ENCODE data around the gene TLE6. TPM values are rescaled to one million over a fixed set of nuclear protein-coding genes. Genes with fewer than 3 reads are reported as not detected.

TLE6 gene
- total RNA-seq, 6 donors from 2014 or later, result 4.1 to 49.2 (median 5.4) TPM

GRCh38 chr19:3012621-3013262 lies 35.4 kb downstream of the TLE6 start:
- TF ChIP-seq EP300 (IDR thresholded peaks at IDR 0.05) (no peak), POLR2A (IDR thresholded peaks at IDR 0.05) (no peak), POLR2AphosphoS5 (IDR thresholded peaks at IDR 0.05) (no peak)
- TF ChIP-seq, protein P1, sequence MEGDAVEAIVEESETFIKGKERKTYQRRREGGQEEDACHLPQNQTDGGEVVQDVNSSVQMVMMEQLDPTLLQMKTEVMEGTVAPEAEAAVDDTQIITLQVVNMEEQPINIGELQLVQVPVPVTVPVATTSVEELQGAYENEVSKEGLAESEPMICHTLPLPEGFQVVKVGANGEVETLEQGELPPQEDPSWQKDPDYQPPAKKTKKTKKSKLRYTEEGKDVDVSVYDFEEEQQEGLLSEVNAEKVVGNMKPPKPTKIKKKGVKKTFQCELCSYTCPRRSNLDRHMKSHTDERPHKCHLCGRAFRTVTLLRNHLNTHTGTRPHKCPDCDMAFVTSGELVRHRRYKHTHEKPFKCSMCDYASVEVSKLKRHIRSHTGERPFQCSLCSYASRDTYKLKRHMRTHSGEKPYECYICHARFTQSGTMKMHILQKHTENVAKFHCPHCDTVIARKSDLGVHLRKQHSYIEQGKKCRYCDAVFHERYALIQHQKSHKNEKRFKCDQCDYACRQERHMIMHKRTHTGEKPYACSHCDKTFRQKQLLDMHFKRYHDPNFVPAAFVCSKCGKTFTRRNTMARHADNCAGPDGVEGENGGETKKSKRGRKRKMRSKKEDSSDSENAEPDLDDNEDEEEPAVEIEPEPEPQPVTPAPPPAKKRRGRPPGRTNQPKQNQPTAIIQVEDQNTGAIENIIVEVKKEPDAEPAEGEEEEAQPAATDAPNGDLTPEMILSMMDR (IDR thresholded peaks at IDR 0.05), result no peak
- no peak for ATAC-seq (ENCODE audit: low FRiP score in 2 of 2)
- Histone ChIP-seq H3K4me3 (no peak overlapping the region), H3K4me1 (no peaks in the 10 kb centered on the region), H3K9me3 (no peaks in the 10 kb centered on the region), H3K36me3 (peaks cover 0 to 88% (median 42%) of the 10 kb centered on the region in 4 donors), H3K27me3 (no peaks in the 10 kb centered on the region), H3K27ac (no peak overlapping the region)
- DNase-seq, result no peak
- 79% methylated on average over 16 of the region's 16 CpGs for WGBS, 2 donors

- ATAC-seq (ENCODE audit: low FRiP score in 2 of 2) (no peak), DNase-seq (no peak)
- WGBS, 2 donors, result 86 to 91% methylated on average over 7 of the region's 7 CpGs
- Histone ChIP-seq H3K4me1 (no peaks in the 10 kb centered on the region), H3K9me3 (no peaks in the 10 kb centered on the region), H3K27ac (no peak overlapping the region), H3K27me3 (no peaks in the 10 kb centered on the region), H3K4me3 (no peak overlapping the region), H3K36me3 (peaks cover 0 to 83% (median 40%) of the 10 kb centered on the region in 4 donors)
- TF ChIP-seq POLR2AphosphoS5 (IDR thresholded peaks at IDR 0.05) (no peak), EP300 (IDR thresholded peaks at IDR 0.05) (no peak), POLR2A (IDR thresholded peaks at IDR 0.05) (no peak)
- TF ChIP-seq, protein P1 (IDR thresholded peaks at IDR 0.05), result no peak
Observed at GRCh38 chr19:3013263-3013725, 35.9 kb downstream of the TLE6 start.

DNA sequence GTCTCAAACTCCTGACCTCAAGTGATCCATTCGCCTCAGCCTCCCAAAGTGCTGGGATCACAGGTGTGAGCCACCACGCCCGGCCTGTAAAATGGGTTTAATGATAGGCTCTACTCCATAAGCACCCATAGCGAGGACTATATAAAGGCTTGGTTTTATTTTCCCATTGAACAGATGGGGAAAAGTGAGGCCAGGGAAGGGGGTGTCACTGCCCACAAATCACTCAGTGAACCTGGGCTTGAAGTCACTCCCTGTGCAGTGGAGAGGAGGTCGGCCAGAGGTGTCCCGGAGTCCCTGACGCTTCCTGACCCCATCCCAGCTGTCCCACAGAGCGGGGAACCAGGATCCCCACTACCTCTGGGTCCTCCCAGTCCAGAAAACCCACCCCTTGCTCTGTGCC lies 36.8 kb downstream of the TLE6 start:
- Histone ChIP-seq H3K27me3 (no peaks in the 10 kb centered on the region), H3K4me1 (no peaks in the 10 kb centered on the region), H3K27ac (no peak overlapping the region), H3K9me3 (no peaks in the 10 kb centered on the region), H3K4me3 (no peak overlapping the region), H3K36me3 (peaks cover 0 to 79% (median 36%) of the 10 kb centered on the region in 4 donors)
- 92 to 93% methylated on average over 8 of the region's 8 CpGs for WGBS, 2 donors
- no peak for ATAC-seq (ENCODE audit: low FRiP score in 2 of 2)
- DNase-seq, result no peak
- TF ChIP-seq, protein P1 (IDR thresholded peaks at IDR 0.05), result no peak

DNA sequence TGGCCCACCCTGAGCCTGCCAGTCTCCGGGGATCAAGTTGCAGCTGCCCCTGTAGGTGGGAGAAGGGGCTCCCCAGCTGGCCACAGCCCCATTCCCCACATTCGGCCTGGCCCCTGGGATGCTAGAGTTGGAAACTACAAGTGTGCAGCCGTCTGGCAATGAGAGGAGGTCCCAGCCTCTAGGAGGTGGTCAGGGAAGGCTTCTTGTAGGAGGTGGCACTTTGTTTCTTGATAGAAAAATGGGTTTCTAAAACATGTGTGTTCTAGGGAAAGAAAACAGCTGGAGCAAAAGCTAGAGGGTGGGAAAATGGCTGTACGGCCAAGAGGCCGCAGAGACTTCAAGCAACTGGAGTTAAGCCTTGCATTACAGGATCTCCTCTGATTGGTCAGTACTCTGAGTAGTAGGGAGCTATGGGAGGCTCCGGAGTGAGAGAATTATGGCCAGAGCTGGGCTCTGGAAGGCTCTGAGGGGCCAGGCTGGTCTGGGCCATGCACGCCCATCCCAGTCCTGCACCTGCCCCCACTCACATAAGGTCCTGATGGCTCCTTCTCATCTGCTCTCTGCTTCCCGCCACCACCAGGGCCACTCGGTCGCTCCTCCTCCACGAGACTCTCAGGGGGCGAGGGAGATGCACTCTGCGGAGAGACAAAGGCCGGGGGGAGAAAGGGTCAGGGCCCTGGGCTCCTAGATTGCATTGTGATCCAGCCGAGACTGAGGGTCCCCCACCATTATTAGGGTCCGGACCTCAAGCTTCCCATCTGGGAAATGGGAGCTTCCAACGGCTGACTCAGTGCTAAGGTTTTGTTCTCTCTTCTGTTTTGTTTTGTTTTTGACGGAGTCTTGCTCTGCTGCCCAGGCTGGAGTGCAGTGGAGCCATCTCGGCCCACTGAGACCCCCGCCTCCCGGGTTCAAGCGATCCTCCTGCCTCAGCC lies 38.0 kb downstream of the TLE6 start:
- 91 to 94% methylated on average over 22 of the region's 22 CpGs for WGBS, 2 donors
- DNase-seq (no peak), ATAC-seq (ENCODE audit: low FRiP score in 2 of 2) (no peak)
- H3K36me3 ChIP-seq, result peaks cover 0 to 79% (median 32%) of the 10 kb centered on the region in 4 donors
- no peaks in the 10 kb centered on the region for H3K4me1 ChIP-seq
- H3K27ac ChIP-seq, result no peak overlapping the region
- no peaks in the 10 kb centered on the region for H3K9me3 ChIP-seq
- H3K4me3 ChIP-seq, result no peak overlapping the region
- no peaks in the 10 kb centered on the region for H3K27me3 ChIP-seq
- TF ChIP-seq EP300 (IDR thresholded peaks at IDR 0.05) (no peak), POLR2AphosphoS5 (IDR thresholded peaks at IDR 0.05) (no peak), POLR2A (IDR thresholded peaks at IDR 0.05) (no peak)
- TF ChIP-seq, protein P1 (IDR thresholded peaks at IDR 0.05), result no peak

Data from upper lobe of left lung (tissue), 6 donors.